H7 (cell line): ENCODE measurements around the gene MYO1F. TPM values are rescaled to one million over a fixed set of nuclear protein-coding genes. Genes with fewer than 3 reads are reported as not detected.
"Not testable (repeated sequence)": the region's sequence is repeated elsewhere in the genome, so short reads cannot be mapped to it uniquely, and the experiment has no call there.

Source experiments
- DNase-seq: peaks from one replicate; pipeline ENCODE4 v3.0.0; 2012
- H3K27me3 ChIP-seq: 2 replicates; pipeline ENCODE4 v1.6.0; 2011; ENCODE audit warnings: mild to moderate bottlenecking, low read length; ENCODE audit not compliant: control insufficient read depth, insufficient read depth
- H3K36me3 ChIP-seq: replicated peaks from 2 replicates; pipeline ENCODE4 v1.5.1; 2011; ENCODE audit warnings: low read length; ENCODE audit not compliant: control insufficient read depth, insufficient read depth
- H3K4me3 ChIP-seq: 2 replicates; pipeline ENCODE4 v1.5.1; 2011; ENCODE audit warnings: low read depth, mild to moderate bottlenecking, control low read depth, low read length, moderate library complexity; ENCODE audit not compliant: insufficient read depth
- total RNA-seq: library from RNA; depleted of rRNA; stranded (reverse); fragments of >200 nt; shearing (Covaris generic); gene quantifications from 2 replicates; pipeline ENCODE4 v1.2.3, GENCODE V29; 2014

Gene MYO1F
- total RNA-seq, 1 experiment from 2014 or later, result 4.5 TPM

GRCh38 chr19:8529369-8530006, 47.8 kb downstream of the MYO1F start:
- Histone ChIP-seq H3K36me3 (no peaks in the 10 kb centered on the region), H3K27me3 (peaks cover 3% of the 10 kb centered on the region), H3K4me3 (no peak overlapping the region)
- DNase-seq, result no peak

GRCh38 chr19:8528500-8528899, 48.7 kb downstream of the MYO1F start:
- DNase-seq, result no peak
- H3K36me3 ChIP-seq, result no peaks in the 10 kb centered on the region

DNA sequence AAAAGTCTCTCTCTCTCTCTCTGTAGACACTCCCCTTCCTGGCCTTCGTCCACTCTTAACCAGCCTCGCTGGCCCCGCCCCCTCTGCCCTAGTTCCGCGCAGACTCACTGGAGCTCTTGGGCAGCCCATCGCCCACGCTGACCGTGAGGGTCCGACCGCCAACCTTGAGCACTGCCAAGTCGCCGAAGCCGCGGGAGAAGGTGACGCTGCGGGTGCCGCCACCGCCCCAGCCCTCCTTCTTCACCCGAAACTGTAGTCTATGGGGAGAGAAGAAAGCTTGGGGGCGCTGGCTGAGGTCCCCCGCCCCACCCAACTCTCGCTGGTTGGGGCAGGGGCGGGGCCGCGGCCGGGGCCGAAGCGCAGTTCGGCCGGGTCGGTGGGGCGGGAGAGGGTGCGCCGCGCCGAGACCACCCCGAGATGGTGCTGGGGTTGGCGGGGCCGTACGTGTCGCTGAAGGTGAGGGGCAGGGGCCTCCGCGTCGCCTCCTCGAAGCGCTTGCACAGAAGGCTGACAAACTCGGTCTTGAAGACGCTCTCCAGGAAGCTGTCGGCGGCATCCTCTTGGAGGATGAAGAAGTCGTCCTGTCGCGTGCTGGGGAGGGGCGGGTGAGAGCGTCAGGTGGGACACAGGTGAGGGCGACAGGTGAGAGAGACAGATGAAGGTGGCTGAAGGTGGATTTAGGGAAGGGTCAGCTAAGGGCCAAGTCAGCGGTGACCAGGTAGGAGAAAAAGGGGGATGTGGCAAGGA, 50.7 kb downstream of the MYO1F start:
- Histone ChIP-seq H3K36me3 (no peaks in the 10 kb centered on the region), H3K4me3 (peak overlapping the region; percentile 69), H3K27me3 (peaks cover 3% of the 10 kb centered on the region)
- peak; percentile 97 for DNase-seq

More at GRCh38 chr19:8528500-8528899, 48.7 kb downstream of the MYO1F start:
- Histone ChIP-seq H3K27me3 (peaks cover 3% of the 10 kb centered on the region), H3K4me3 (no peak overlapping the region)

GRCh38 chr19:8525401-8525684, 51.9 kb downstream of the MYO1F start:
- Histone ChIP-seq H3K27me3 (peaks cover 3% of the 10 kb centered on the region), H3K4me3 (no peak overlapping the region), H3K36me3 (no peaks in the 10 kb centered on the region)
- DNase-seq, result no peak

GRCh38 chr19:8519388-8519787, 57.9 kb downstream of the MYO1F start:
- no peak overlapping the region for H3K4me3 ChIP-seq
- H3K27me3 ChIP-seq, result no peaks in the 10 kb centered on the region
- no peak for DNase-seq
- no peaks in the 10 kb centered on the region for H3K36me3 ChIP-seq

DNA sequence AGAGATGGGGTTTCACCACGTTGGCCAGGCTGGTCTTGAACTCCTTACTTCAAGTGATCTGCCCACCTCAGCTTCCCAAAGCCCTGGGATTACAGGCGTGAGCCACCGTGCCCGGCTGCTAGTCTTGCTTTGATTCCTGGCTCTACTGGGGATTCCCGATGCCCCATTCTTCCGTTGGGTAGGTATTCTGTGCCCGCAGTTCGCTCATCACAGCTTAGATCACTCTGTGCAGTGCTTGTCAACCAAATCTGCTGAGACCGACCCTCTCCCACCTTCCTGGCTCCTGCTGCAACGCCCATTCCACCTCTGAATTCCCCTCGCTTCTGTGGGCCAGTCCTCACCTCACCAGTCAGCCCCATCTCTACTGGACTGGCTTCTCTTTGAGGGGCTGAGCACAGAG, 58.7 kb downstream of the MYO1F start:
- Histone ChIP-seq H3K27me3 (no peaks in the 10 kb centered on the region), H3K36me3 (no peaks in the 10 kb centered on the region), H3K4me3 (no peak overlapping the region)
- no peak for DNase-seq

DNA sequence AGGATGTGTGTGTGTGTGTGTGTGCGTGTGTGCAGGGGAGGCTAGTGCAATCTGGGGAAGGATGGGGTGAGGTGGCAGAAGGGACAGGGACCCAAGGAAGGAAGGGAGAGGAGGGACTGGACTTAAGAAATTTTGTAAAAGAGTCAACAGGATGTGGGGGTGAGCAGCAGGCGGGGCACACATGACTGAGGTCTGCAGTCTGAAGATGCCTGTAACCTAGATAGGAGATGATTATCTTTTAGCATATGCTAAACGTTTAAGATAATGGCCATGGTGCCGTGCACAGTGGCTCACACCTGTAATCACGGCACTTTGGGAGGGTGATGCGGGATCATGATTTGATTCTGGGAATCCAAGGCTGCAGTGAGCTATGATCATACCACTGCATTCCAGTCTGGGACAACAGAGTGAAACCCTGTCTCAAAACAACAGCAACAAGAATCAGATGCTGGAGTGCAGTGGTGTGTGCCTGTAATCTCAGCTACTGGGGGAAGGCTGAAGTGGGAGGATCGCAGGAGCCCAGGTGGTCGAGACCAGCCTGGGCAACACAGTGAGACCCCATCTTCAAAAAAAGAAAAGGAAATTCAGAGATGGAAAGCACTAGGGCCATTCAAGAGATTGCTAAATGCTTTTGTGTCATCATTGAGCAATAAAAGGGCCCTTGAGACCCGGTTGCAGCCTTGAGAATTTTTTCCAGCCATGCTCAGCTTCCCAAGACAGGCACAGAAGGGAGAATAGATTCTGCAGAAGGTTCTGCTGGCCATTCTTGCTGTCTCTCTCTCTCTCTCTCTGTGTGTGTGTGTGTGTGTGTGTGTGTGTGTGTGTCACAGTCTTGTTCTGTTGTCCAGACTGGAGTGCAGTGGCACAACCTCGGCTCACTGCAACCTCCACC, 59.4 kb downstream of the MYO1F start:
- Histone ChIP-seq H3K36me3 (no peaks in the 10 kb centered on the region), H3K27me3 (no peaks in the 10 kb centered on the region), H3K4me3 (no peak overlapping the region)
- no peak for DNase-seq

DNA sequence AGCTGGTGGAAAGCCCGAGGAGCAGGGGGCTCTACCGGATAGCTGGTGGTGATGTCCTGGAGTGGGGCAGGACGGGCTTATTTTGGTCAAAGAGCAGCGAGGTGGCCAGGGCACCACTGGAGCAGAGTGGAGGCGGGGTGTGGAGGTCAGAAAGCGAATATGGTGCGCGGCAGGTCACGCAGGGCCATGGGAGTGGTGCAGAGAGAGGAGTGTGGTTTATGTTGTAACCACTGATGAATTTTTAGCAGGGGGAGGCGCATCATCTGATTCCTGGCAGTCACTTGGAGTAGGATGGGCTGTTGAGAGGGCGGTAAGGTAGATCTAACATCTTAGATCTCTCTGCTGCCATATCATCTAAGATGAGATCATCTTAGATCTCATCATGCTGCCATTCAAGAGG, 61.9 kb downstream of the MYO1F start:
- DNase-seq, result no peak
- H3K36me3 ChIP-seq, result no peaks in the 10 kb centered on the region; the same call in 1 of the 2 replicates
- no peak overlapping the region for H3K4me3 ChIP-seq
- no peaks in the 10 kb centered on the region for H3K27me3 ChIP-seq

DNA sequence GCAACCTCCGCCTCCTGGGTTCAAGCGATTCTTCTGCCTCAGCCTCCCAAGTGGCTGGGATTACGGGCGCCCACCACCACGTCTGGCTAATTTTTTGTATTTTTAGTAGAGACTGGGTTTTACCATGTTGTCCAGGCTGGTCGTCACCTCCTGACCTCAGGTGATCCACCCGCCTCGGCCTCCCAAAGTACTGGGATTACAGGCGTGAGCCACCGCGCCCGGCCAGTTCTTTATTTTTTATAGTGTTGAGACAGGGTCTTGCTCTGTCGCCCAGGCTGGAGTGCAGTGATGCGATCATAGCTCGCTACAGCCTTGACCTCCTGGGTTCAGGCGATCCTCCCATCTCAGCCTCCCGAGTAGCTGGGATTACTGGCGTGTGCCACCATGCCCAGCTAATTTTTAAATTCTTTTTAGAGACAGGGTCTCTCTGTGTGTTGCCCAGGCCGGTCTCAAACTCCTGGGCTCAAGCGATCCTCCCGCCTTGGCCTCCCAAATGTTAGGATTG, 62.7 kb downstream of the MYO1F start:
- not testable (repeated sequence) for DNase-seq, H3K27me3 ChIP-seq, H3K36me3 ChIP-seq
- peak overlapping the region; percentile 82 for H3K4me3 ChIP-seq

DNA sequence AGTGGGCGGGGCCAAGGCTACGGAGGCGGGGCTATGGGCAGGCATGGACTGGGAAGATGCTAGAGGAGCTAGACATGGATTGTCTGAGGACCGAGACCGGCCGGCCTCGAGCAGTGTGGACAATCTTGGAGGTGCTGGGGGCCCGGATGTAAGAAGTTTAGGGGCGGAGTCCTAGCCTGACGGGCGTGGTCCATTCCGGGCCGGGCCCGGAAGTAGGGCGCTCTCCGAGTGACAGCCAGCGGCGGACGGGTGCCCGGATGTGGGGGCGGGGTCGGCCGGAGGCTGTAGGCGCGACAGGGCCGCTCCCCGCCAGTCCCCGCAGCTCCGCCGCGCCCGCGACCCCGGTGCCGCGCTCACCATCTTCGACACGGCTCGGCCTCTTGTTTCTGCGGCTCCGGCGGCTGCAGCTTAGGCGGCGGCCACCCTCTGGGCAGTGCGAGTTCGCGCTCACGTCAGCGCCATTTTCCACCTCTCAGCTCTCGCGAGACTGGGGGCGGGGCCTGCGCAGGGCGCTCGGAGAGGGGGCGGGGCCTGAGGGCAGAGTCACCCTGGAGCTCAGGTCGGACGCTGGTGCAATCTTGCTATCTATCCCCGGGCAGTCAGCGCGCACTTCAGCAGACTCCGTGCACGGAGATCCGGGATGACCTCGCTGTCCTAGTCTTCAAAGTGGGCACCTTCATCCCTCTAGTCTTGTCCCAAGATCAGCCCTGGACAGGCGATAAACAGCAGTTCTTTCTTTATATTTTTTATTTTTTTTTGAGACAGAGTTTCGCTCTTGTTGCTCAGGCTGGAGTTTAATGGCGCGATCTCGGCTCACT, 63.3 kb downstream of the MYO1F start, which contains the start of gene ZNF414:
Gene ZNF414, minus strand, starts transcription at position 481 of the 818 bp plus-strand sequence. Its CDS starts 121 bp downstream, at position 360.
- Histone ChIP-seq H3K4me3 (peak within 1 kb of the TSS; percentile 82), H3K27me3 (no peaks in the 10 kb centered on the region), H3K36me3 (no peaks in the 10 kb centered on the region; the same call in 1 of the 2 replicates)
- DNase-seq, result peak; percentile 99

DNA sequence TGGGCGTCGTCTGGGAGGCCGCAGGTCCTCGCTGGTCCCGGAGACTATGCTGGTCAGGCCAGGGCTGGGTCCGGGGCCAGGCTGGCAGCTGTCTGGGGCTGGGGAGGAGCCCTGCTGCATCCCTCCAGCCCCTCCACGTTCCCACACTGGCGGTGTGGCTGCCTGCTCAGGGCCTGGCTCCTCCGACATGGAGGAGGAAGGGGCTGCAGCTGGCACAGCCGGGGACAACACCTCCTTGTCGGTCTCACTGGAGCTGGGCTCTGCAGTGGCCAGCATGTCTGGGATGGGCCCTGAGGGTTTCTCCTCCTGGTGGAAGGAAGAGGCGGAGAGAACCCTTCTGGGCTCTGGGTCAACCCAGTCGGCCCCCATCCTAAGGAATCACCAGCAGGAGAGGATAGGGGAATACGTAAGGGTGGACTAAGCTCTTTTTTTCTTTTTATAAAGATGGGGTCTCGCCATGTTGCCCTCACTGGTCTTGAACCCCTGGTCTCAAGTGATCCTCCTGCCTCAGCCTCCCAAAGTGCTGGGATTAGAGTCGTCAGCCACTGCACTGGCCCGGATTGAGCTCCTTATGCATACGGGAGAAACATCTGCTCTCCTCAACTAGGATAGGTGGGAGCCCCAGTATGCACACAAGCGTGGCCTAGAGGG, 64.1 kb downstream of the MYO1F start:
- Histone ChIP-seq H3K27me3 (no peaks in the 10 kb centered on the region), H3K4me3 (peak overlapping the region; percentile 42), H3K36me3 (no peaks in the 10 kb centered on the region; the same call in 1 of the 2 replicates)
- peak; percentile 67 for DNase-seq

DNA sequence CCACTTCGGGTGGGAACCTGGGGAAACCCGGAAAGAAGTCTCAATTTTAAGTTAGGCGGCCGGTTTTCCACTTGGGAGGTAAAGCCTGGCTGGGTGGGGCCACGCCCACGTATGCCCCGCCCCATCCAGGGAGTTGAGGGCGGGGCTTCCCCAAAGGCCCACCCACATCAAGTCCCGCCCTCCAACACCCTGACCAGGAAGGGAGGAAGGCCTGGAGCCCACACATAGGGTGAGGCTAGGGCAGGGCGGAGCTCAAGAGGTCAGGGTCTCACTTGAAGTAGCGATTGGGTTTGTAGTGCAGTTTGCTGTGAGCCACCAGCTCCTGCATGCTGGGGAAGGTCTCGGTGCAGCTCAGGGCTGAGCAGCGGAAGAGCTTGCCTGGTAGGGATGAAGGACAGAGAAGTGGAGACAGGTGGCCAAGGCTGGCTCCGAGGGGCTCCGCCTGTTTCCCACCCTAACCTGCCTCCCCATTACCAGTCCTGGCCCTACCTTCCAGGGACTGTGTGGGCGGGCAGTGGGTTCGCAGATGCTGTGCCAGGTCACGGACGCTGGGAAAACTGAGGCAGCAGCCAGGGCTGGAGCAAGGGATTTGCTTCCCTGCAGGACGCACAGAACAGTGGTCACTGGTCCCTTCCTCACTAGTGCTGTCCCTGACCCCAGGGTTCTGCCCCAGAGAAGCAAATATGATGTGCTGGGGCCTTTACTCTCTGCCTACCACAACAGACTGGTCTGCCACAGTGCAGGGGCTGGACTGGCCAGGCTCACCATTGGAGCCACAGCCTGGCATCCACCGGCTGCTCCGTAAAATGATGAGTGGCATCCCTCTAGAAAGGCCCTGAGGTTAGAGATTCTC, 64.9 kb downstream of the MYO1F start:
- DNase-seq, result peak; percentile 94
- H3K4me3 ChIP-seq, result peak overlapping the region; percentile 19; the same call in 1 of the 2 replicates
- no peaks in the 10 kb centered on the region; the same call in 1 of the 2 replicates for H3K36me3 ChIP-seq
- H3K27me3 ChIP-seq, result no peaks in the 10 kb centered on the region
